Liver (tissue), 3 donors: Measurements from ENCODE around the gene ZNHIT2.

Experiments used
- CTCF ChIP-seq: fragments of 150-350 bp; IDR thresholded peaks from 2 replicates; pipeline ENCODE4 v1.5.1; 2017; ENCODE audit warnings: improper control_type of control experiment, low read depth, low read length; ENCODE audit not compliant: missing input control
- MAX ChIP-seq: IDR thresholded peaks from 2 replicates; pipeline ENCODE4 v1.6.1; 2016; ENCODE audit warnings: antibody characterized with exemption
- RAD21 ChIP-seq, 2 donors: IDR thresholded peaks; 2 replicates each; pipeline ENCODE4 v1.6.1; 2016; ENCODE audit warnings: antibody characterized with exemption in 2 of 2, mild to moderate bottlenecking in 2 of 2
- TAF1 ChIP-seq: conservative IDR thresholded peaks from 2 replicates; pipeline ENCODE4 v1.6.1; 2016; ENCODE audit warnings: antibody characterized with exemption, mild to moderate bottlenecking
- TF ChIP-seq, protein P1 (sequence below): IDR thresholded peaks from 2 replicates; pipeline ENCODE4 v1.6.1; 2016; ENCODE audit warnings: antibody characterized with exemption, mild to moderate bottlenecking
- TF ChIP-seq, protein P2 (sequence below): IDR thresholded peaks from 2 replicates; pipeline ENCODE4 v1.6.1; 2016; ENCODE audit warnings: antibody characterized with exemption
- donor health status: healthy.
- donor health status: healthy.

DNA sequence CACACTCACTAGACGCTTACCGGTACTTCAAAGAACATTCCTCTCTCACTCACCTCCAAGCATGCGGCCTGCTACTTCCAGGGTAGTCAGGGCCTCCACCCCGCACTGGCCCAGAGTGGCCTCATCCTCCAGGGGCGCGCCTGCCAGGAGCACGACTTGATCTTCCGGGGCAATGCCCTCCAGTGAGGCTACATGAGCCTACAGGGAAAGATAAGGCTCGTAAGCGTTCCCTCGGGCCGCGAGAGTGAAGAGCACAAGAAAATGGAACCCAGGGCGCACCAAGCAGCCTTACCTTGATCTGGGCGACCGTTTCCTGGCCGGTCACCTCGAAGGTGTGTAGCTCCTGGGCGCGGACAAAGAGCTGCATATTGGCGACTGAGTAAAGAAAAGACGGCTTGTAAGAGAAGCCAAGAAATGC lies 4.0 kb upstream of the ZNHIT2 start:
- TF ChIP-seq, protein P1, sequence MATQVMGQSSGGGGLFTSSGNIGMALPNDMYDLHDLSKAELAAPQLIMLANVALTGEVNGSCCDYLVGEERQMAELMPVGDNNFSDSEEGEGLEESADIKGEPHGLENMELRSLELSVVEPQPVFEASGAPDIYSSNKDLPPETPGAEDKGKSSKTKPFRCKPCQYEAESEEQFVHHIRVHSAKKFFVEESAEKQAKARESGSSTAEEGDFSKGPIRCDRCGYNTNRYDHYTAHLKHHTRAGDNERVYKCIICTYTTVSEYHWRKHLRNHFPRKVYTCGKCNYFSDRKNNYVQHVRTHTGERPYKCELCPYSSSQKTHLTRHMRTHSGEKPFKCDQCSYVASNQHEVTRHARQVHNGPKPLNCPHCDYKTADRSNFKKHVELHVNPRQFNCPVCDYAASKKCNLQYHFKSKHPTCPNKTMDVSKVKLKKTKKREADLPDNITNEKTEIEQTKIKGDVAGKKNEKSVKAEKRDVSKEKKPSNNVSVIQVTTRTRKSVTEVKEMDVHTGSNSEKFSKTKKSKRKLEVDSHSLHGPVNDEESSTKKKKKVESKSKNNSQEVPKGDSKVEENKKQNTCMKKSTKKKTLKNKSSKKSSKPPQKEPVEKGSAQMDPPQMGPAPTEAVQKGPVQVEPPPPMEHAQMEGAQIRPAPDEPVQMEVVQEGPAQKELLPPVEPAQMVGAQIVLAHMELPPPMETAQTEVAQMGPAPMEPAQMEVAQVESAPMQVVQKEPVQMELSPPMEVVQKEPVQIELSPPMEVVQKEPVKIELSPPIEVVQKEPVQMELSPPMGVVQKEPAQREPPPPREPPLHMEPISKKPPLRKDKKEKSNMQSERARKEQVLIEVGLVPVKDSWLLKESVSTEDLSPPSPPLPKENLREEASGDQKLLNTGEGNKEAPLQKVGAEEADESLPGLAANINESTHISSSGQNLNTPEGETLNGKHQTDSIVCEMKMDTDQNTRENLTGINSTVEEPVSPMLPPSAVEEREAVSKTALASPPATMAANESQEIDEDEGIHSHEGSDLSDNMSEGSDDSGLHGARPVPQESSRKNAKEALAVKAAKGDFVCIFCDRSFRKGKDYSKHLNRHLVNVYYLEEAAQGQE, result no peak
- TF ChIP-seq CTCF (no peak), MAX (no peak), RAD21 (IDR thresholded peaks at IDR 0.05) (peak in 1 of 2 donors; percentile 15), TAF1 (no peak)
- TF ChIP-seq, protein P2, sequence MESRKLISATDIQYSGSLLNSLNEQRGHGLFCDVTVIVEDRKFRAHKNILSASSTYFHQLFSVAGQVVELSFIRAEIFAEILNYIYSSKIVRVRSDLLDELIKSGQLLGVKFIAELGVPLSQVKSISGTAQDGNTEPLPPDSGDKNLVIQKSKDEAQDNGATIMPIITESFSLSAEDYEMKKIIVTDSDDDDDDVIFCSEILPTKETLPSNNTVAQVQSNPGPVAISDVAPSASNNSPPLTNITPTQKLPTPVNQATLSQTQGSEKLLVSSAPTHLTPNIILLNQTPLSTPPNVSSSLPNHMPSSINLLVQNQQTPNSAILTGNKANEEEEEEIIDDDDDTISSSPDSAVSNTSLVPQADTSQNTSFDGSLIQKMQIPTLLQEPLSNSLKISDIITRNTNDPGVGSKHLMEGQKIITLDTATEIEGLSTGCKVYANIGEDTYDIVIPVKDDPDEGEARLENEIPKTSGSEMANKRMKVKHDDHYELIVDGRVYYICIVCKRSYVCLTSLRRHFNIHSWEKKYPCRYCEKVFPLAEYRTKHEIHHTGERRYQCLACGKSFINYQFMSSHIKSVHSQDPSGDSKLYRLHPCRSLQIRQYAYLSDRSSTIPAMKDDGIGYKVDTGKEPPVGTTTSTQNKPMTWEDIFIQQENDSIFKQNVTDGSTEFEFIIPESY, result no peak
